Adrenal gland (tissue), 5 donors: ENCODE data around the gene ZAP70.

Source experiments
- CTCF ChIP-seq, 6 experiments: fragments of 450-650 bp in 4 of 6; fragments of 200-600 bp in 2 of 6; sonication (generic) in 1 of 6; IDR thresholded peaks; 1 replicate in 5 of 6; 2 replicates in 1 of 6; pipeline versions ENCODE4 v1.5.1 to v1.8.0; 2016 to 2021; ENCODE audit warnings: antibody characterized with exemption in 6 of 6, mild to moderate bottlenecking in 2 of 6, moderate library complexity in 1 of 6
- POLR2A ChIP-seq, 2 donors: fragments of 450-650 bp; IDR thresholded peaks; one replicate each; pipeline ENCODE4 v1.6.1; 2017; ENCODE audit warnings: antibody characterized with exemption in 2 of 2, mild to moderate bottlenecking in 2 of 2, moderate library complexity in 1 of 2
- donor health status: DM: no; HTN: no; CAD: no.

GRCh38 chr2:97688062-97688827, 25.1 kb upstream of the ZAP70 start:
- no peak for TF ChIP-seq POLR2A (IDR thresholded peaks at IDR 0.05)
- TF ChIP-seq CTCF (IDR thresholded peaks at IDR 0.05) = no peak
